ENCODE measurements around the gene STYK1.
A peak's percentile ranks its signal among the peaks of the same experiment; 100 is the strongest.
"Not testable (repeated sequence)": the region's sequence is repeated elsewhere in the genome, so short reads cannot be mapped to it uniquely, and the experiment has no call there.

STYK1 gene

GRCh38 chr12:10634427-10634826 lies 39.4 kb downstream of the STYK1 start:
- no peak overlapping the region for H3K4me3 ChIP-seq (ENCODE audit: low read depth, low read length)
- peak; percentile 37 for DNase-seq (ENCODE audit: low read depth)

GRCh38 chr12:10633541-10633940 lies 40.3 kb downstream of the STYK1 start:
- H3K4me3 ChIP-seq (ENCODE audit: low read depth, low read length) = no peak overlapping the region
- DNase-seq (ENCODE audit: low read depth) = no peak

GRCh38 chr12:10632226-10632625 lies 41.6 kb downstream of the STYK1 start:
- no peak overlapping the region for H3K4me3 ChIP-seq (ENCODE audit: low read depth, low read length)
- DNase-seq (ENCODE audit: low read depth) = no peak

GRCh38 chr12:10624605-10625004 lies 49.2 kb downstream of the STYK1 start:
- no peak for DNase-seq (ENCODE audit: low read depth)
- no peak overlapping the region for H3K4me3 ChIP-seq (ENCODE audit: low read depth, low read length)

GRCh38 chr12:10623131-10623530 lies 50.7 kb downstream of the STYK1 start:
- no peak overlapping the region for H3K4me3 ChIP-seq (ENCODE audit: low read depth, low read length)
- DNase-seq (ENCODE audit: low read depth) = no peak

GRCh38 chr12:10621278-10621677 lies 52.6 kb downstream of the STYK1 start:
- DNase-seq (ENCODE audit: low read depth) = no peak
- no peak overlapping the region for H3K4me3 ChIP-seq (ENCODE audit: low read depth, low read length)

GRCh38 chr12:10620078-10620779 lies 53.6 kb downstream of the STYK1 start:
- H3K4me3 ChIP-seq (ENCODE audit: low read depth, low read length) = no peak overlapping the region

GRCh38 chr12:10618338-10618987 lies 55.4 kb downstream of the STYK1 start:
- H3K4me3 ChIP-seq (ENCODE audit: low read depth, low read length) = no peak overlapping the region
- DNase-seq (ENCODE audit: low read depth) = peak; percentile 61

More at GRCh38 chr12:10620078-10620779, 53.6 kb downstream of the STYK1 start:
- DNase-seq (ENCODE audit: low read depth) = no peak

- no peak overlapping the region for H3K4me3 ChIP-seq (ENCODE audit: low read depth, low read length)
- DNase-seq (ENCODE audit: low read depth) = no peak
Measured at GRCh38 chr12:10617863-10618262, 56.0 kb downstream of the STYK1 start.

- no peak for DNase-seq (ENCODE audit: low read depth)
- H3K4me3 ChIP-seq (ENCODE audit: low read depth, low read length) = no peak overlapping the region
Measured at GRCh38 chr12:10615532-10615931, 58.3 kb downstream of the STYK1 start.

- DNase-seq (ENCODE audit: low read depth) = no peak
- peak overlapping the region; percentile 89 for H3K4me3 ChIP-seq (ENCODE audit: low read depth, low read length)
Measured at GRCh38 chr12:10614056-10614370, 59.8 kb downstream of the STYK1 start.

GRCh38 chr12:10613349-10614055 lies 60.4 kb downstream of the STYK1 start, which contains the start of gene MAGOHB:
Gene MAGOHB, minus strand, starts transcription at chr12:10613609. Its CDS starts 77 bp downstream, at chr12:10613532.
- DNase-seq (ENCODE audit: low read depth) = peak; percentile 91
- peak within 1 kb of the TSS; percentile 89 for H3K4me3 ChIP-seq (ENCODE audit: low read depth, low read length)

GRCh38 chr12:10612984-10613348 lies 60.9 kb downstream of the STYK1 start:
- H3K4me3 ChIP-seq (ENCODE audit: low read depth, low read length) = peak overlapping the region; percentile 89
- no peak for DNase-seq (ENCODE audit: low read depth)

- DNase-seq (ENCODE audit: low read depth) = no peak
- H3K4me3 ChIP-seq (ENCODE audit: low read depth, low read length) = peak overlapping the region; percentile 89
Measured at GRCh38 chr12:10612110-10612509, 61.7 kb downstream of the STYK1 start.

- not testable (repeated sequence) for H3K4me3 ChIP-seq (ENCODE audit: low read depth, low read length); DNase-seq (ENCODE audit: low read depth)
Measured at GRCh38 chr12:10611258-10611657, 62.6 kb downstream of the STYK1 start.

- no peak for DNase-seq (ENCODE audit: low read depth)
- H3K4me3 ChIP-seq (ENCODE audit: low read depth, low read length) = no peak overlapping the region
Measured at GRCh38 chr12:10610188-10610587, 63.7 kb downstream of the STYK1 start.

GRCh38 chr12:10607885-10608458 lies 65.9 kb downstream of the STYK1 start:
- H3K4me3 ChIP-seq (ENCODE audit: low read depth, low read length) = no peak overlapping the region
- no peak for DNase-seq (ENCODE audit: low read depth)

- H3K4me3 ChIP-seq (ENCODE audit: low read depth, low read length) = no peak overlapping the region
- no peak for DNase-seq (ENCODE audit: low read depth)
Measured at GRCh38 chr12:10601860-10602259, 72.0 kb downstream of the STYK1 start.

- no peak overlapping the region for H3K4me3 ChIP-seq (ENCODE audit: low read depth, low read length)
- DNase-seq (ENCODE audit: low read depth) = no peak
Measured at GRCh38 chr12:10600988-10601387, 72.9 kb downstream of the STYK1 start.

- no peak overlapping the region for H3K4me3 ChIP-seq (ENCODE audit: low read depth, low read length)
- DNase-seq (ENCODE audit: low read depth) = no peak
Measured at GRCh38 chr12:10595881-10596280, 78.0 kb downstream of the STYK1 start.
